Body of pancreas (tissue), 4 donors: ENCODE results near the gene EIF3I.

Experiments
- CTCF ChIP-seq, 7 experiments: fragments of 450-650 bp in 4 of 7; fragments of 200-600 bp in 3 of 7; sonication (generic) in 3 of 7; IDR thresholded peaks; one replicate each; pipeline ENCODE4 v1.5.1; 2016 to 2019; ENCODE audit warnings: antibody characterized with exemption in 7 of 7
- POLR2A ChIP-seq, 3 donors: fragments of 450-650 bp; IDR thresholded peaks; one replicate each; pipeline ENCODE4 v1.6.1; 2016; ENCODE audit warnings: antibody characterized with exemption in 3 of 3, mild to moderate bottlenecking in 2 of 3

GRCh38 chr1:32257227-32257508 is 35.0 kb downstream of the EIF3I start:
- no peak for TF ChIP-seq CTCF (IDR thresholded peaks at IDR 0.05)
- TF ChIP-seq POLR2A (IDR thresholded peaks at IDR 0.05): no peak
